Testis (tissue), 2 donors: Measurements from ENCODE around the gene FUT3.

ENCODE experiments used
- CTCF ChIP-seq, 3 experiments: fragments of 450-650 bp in 2 of 3; fragments of 200-600 bp in 1 of 3; sonication (generic) in 1 of 3; IDR thresholded peaks; one replicate each; pipeline ENCODE4 v1.5.1; 2016 to 2019; ENCODE audit warnings: antibody characterized with exemption in 3 of 3, mild to moderate bottlenecking in 2 of 3, moderate library complexity in 1 of 3
- POLR2A ChIP-seq: fragments of 450-650 bp; IDR thresholded peaks from one replicate; pipeline ENCODE4 v1.6.1; 2017; ENCODE audit warnings: antibody characterized with exemption, mild to moderate bottlenecking, moderate library complexity

DNA sequence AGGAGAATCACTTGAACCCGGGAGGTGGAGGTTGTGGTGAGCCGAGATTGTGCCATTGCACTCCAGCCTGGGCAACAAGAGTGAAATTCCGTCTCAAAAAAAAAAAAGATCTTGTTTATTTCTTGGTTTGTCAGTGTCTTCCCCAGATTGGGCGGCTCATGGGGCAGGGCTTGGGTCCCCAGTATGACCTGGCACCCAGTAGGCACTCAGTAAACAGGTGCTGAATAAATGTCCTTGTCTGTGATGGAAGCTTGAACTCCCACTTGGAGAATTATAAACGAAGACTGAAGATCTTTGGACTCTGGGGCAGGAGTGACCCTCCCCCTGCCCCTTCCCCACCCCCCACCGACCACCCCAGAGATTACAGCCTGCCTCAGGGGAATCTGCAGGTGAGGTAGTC is 28.9 kb upstream of the FUT3 start:
- TF ChIP-seq CTCF (IDR thresholded peaks at IDR 0.05) (no peak), POLR2A (no peak)
